ENCODE results near the gene FUZ.

Gene FUZ

GRCh38 chr19:49781394-49781793 is 31.7 kb downstream of the FUZ start:
- no peak for DNase-seq (ENCODE audit: low read depth in 2 of 2)

DNA sequence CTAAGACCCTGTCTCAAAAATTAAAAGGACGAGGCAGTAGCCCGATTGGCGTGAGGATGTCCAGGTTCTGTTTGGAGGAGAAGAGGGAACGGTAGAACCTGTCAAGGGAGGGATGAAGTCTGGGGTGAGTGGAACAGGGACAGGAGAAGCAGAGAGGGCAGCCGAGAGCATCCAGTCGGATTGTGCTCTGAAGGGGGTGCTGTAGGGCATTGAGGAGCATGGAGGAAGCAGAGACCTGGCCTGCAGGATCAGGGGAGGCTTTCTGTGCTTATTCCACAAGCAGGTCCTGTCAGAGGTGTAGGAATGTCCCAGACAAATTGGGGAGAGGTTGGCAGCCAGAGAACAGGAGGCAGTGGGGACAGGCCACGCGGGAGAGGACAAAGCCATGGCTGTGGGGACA is 32.2 kb downstream of the FUZ start:
- no peak for DNase-seq (ENCODE audit: low read depth in 2 of 2)

DNA sequence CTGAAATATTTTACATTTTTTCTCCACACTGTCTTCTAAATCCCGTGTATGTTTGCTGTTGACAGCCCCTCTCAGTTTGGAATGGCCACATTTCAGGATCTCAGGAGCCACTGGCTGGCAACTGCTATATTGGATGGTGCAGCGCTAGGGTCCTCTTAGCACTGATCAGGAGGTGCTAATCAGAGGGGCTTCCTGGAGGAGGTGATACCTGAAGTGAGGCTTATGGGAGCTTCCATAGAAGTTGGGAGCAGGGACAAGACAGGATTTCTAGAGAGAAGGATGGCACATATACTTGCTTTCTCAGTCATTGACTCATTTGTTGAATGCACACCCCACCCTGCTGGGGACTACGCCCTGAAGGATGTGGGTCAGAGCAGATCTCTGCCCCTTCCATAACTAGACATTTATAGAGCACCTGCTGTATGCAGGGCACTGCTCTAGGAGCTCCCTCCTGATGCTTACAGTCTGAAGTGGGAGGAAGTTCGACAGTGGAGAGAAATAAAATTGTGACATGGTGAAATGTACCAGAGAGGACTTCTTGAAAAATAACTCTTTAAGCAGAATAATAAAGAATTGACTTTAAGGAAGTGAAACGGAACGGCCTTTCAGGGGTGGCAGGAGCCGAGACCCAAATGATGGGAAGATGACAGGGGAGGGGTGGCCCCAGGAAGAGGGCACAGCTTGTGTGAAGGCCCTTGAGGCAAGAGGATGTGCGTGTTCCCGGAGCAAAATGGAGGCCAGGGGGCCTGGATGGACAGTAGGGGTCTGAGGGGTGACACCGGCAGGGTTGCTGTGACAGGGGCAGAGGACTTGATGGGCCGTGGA is 33.1 kb downstream of the FUZ start:
- no peak for DNase-seq (ENCODE audit: low read depth in 2 of 2)

GRCh38 chr19:49776371-49776764 is 36.7 kb downstream of the FUZ start:
- DNase-seq (ENCODE audit: low read depth in 2 of 2): no peak

DNA sequence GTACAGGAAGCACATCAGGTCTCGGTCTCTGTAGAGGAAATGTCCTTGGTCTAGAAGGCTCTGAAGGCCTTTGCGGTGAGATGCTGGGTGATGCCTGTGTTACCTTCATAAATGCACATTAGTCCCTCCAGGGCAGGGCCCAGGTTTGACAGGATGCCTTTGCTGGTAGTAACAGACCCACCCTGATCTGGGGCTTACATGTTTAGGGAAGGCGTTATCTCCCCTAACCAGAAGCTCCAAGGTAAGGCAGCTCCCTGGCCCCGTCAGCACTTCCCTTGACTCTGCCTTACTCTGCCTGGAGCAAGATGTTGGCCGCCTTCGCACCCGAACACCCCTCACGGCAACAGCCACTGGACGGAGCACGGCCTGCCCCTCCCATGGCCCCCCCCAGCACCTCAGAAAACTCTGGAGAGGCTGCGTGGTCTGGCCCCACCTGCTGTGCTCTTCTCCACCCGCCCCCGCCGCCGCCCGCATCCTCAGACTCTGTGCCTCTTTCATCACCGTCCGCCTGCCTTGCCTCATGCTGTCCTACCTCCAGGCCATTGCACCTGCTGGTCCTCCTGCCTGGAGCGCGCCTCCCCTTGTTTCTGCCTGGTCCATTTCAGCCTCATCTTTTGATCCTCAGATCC is 37.2 kb downstream of the FUZ start:
- DNase-seq (ENCODE audit: low read depth in 2 of 2): no peak

GRCh38 chr19:49774969-49775368 is 38.1 kb downstream of the FUZ start:
- no peak for DNase-seq (ENCODE audit: low read depth in 2 of 2)

- DNase-seq (ENCODE audit: low read depth in 2 of 2): no peak
Observed at GRCh38 chr19:49773663-49774350, 39.3 kb downstream of the FUZ start.

DNA sequence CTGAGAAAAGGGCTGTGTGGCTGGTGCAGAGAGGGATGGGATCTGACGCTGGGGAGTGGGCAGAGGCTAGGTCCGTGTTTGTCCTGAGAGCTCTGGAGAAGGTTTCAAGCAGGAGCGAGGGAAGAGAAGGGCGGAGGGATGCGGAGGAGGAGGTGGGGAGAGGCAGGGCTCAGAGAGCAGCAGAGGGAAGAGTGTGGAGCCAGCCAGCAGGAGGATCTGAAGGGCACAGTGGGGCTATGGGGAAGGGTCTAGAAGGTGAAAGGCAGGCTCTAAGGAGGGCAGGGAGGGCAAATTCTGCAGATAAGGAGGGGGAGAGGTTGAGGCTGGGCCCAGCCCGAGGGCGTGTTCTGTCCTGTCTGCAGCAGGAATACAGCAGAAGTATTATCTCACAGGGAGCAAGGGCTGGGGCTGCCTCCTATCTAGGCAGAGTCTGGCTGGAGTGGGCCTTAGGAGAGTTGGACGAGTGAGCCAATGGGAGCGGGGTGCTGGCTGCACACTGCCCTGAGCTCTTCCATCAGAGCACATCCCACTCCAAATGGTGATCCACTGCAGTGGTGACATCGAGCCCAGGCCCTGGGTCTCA is 40.2 kb downstream of the FUZ start:
- no peak for DNase-seq (ENCODE audit: low read depth in 2 of 2)

GRCh38 chr19:49771674-49772139 is 41.4 kb downstream of the FUZ start:
- no peak for DNase-seq (ENCODE audit: low read depth in 2 of 2)

DNA sequence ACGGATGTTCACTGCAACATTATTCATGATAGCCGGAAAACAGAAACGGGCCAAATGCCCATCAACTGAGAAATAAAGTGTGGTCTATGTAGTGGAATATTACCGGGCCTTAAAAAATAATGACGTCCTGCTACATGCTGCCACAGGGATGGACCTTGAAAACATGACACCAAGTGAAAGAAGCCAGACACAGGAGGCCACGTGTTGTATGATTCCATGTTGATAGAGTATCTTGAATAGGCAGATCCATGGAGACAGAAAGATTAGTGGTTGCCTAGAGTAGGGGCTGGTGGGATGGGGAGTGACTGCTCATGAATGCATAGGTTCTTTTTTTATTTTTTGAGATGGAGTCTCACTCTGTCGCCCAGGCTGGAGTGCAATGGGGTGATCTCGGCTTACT is 42.6 kb downstream of the FUZ start:
- no peak for DNase-seq (ENCODE audit: low read depth in 2 of 2)

- DNase-seq (ENCODE audit: low read depth in 2 of 2): no peak
Observed at GRCh38 chr19:49767967-49768581, 45.0 kb downstream of the FUZ start.

GRCh38 chr19:49767381-49767780 is 45.7 kb downstream of the FUZ start:
- DNase-seq (ENCODE audit: low read depth in 2 of 2): no peak

- no peak for DNase-seq (ENCODE audit: low read depth in 2 of 2)
Observed at GRCh38 chr19:49766930-49767299, 46.2 kb downstream of the FUZ start, which contains the start of gene AP2A1. TSS of gene AP2A1 (plus strand) at chr19:49767001. CDS start at chr19:49767134, 133 bp downstream.

- DNase-seq (ENCODE audit: low read depth in 2 of 2): peak; percentile 98 to 99
Observed at GRCh38 chr19:49766007-49766929, 46.8 kb downstream of the FUZ start.

DNA sequence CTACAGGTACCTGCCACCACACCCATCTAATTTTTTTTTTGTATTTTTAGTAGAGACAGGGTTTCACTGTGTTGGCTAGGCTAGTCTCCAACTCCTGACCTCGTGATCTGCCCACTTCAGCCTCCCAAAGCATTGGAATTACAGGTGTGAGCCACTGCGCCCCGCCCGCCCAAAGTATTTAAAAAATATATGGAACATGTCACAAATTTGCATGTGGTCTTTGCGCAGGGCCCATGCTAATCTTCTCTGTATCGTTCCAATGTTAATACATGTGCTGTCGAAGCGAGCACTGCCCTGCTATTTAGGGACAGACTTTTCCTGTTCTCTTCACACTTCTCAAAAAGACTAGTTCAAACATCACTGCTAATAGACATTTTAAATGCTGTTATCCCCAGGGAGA is 48.8 kb downstream of the FUZ start:
- DNase-seq (ENCODE audit: low read depth in 2 of 2): no peak

- no peak for DNase-seq (ENCODE audit: low read depth in 2 of 2)
Observed at GRCh38 chr19:49763230-49763629, 49.9 kb downstream of the FUZ start, which contains the start of gene TSKS. TSS of gene TSKS (minus strand) at chr19:49763306. CDS start at chr19:49763247, 59 bp downstream.

- no peak for DNase-seq (ENCODE audit: low read depth in 2 of 2)
Observed at GRCh38 chr19:49761625-49762311, 51.3 kb downstream of the FUZ start.

- no peak for DNase-seq (ENCODE audit: low read depth in 2 of 2)
Observed at GRCh38 chr19:49761249-49761624, 51.9 kb downstream of the FUZ start.

- DNase-seq (ENCODE audit: low read depth in 2 of 2): no peak
Observed at GRCh38 chr19:49758292-49758691, 54.8 kb downstream of the FUZ start.
